ENCODE data around the gene ZDHHC8. TPM values are rescaled to one million over a fixed set of nuclear protein-coding genes. Genes with fewer than 3 reads are reported as not detected.
A peak's percentile ranks its signal among the peaks of the same experiment; 100 is the strongest.

The ZDHHC8 gene
- total RNA-seq, 8 experiments from 2014 or later: 4.5 to 34.5 (median 8.9) TPM

DNA sequence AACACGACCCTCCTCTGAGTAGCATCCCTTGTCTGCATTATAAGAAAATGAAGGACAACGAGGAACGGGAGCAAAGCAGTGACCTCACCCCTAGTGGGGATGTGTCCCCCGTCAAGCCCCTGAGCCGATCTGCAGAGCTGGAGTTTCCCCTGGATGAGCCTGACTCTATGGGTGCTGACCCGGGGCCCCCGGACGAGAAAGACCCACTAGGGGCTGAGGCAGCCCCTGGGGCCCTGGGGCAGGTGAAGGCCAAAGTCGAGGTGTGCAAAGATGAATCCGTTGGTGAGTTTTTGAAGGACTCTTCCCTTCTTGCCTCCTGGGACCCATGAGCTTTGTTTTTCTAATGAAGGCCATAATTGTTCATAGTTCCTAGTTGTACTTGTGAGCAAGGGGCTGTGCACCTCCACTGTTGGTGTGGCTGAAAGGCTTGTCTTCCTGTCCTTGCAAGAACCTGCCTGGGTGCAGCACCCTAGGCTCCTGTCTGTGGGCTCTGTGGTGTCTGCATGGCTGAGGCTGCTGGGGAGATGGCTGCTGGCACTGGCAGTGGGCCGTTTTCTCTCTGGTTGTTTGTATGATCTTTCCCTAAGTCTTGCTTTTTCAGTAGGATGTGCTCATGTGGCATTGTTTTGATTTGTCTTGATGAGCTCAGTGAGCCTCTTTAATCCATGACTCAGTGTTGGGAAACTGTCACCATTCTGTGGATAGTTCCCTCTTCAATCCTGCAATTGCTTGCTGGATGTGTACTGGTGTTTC is 41.5 kb upstream of the ZDHHC8 start:
- peaks cover under 1% of the 10 kb centered on the region in 2 donors for H3K4me1 ChIP-seq (replicated peaks in 1 of 2)
- in situ Hi-C loops (cut with MboI; ENCODE audit: low pct_unique_long_range_greater_than_20kb in 2 of 9, low sequenced_read_pairs in 9 of 9, unreplicated experiment in 9 of 9): no loop called here
- WGBS, 10 experiments: 75 to 100% (median 95%) methylated on average over 2 to 7 of the region's 11 CpGs; no CpG with 5 or more reads in 4 of the 10 experiments
- ATAC-seq (replicated peaks in 6 of 8): peak in 1 of 8 experiments; percentile 51
- no peak overlapping the region for H3K27ac ChIP-seq
- no peak overlapping the region for H3K4me3 ChIP-seq

DNA sequence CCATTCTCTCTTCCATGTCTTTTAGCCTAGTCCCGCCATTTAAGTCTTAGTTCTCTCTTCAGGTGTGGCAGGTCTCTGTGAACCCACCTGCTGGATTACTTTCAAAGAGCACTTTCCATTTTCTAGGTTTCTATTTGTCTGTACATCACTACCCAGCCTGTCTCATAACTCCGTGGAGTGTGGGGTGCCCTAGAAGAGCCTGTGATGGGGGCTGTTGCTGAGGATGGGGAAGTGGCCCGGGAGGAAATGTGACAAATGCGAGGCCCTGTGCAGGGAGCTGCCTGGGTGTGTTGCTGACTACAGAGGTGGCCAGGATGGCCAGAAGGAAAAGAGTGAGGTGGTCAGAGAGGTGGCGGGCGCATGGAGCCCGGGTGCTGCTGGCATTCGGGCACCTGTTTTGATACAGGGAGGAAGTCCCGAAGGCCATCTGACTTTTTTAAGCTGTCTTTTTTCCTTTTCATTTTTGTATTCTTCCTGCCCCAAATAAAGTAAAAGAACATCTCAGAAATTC is 40.8 kb upstream of the ZDHHC8 start:
- in situ Hi-C loops (cut with MboI; ENCODE audit: low pct_unique_long_range_greater_than_20kb in 2 of 9, low sequenced_read_pairs in 9 of 9, unreplicated experiment in 9 of 9): no loop called here
- no peak for ATAC-seq (replicated peaks in 6 of 8)
- H3K27ac ChIP-seq: no peak overlapping the region
- WGBS, 10 experiments: 80 to 100% (median 100%) methylated on average over 1 to 6 of the region's 9 CpGs; no CpG with 5 or more reads in 1 of the 10 experiments
- H3K4me1 ChIP-seq (replicated peaks in 1 of 2): no peaks in the 10 kb centered on the region
- H3K4me3 ChIP-seq: no peak overlapping the region

DNA sequence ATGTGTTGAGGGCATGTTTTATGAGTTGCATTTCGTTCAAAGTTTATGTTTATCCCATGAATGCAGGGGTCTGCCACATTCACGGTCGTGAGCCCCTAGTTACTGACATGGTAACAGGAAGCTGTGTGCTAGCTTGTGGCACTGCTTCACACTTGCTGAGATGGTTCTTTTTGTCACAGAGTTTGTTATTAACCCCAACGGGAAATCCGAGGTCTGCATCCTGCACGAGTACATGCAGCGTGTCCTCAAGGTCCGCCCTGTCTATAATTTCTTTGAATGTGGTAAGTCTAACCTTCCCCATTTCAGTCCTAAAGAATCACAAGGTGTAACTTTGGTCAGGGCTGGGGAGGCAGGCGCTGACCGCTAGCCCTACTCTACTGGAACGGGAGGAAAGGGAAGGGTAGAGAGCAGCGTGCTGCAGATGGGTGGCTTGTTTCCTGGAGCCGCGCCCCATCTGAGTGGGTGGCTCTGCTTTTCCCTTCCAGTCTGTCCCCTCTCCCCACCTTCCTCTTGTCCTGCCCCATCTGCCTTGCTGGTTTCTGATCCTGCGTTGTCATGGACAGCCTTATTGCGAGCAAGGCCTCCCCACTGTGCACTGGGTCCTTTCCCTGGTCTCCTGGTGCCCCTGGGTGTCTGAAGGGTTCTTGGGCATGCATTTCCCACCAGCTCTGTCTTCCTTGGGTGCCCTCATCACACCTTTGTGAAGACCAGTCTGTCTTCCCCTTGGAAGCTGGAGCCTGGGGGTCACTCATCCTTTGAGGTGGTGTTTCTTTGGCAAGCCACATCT is 39.7 kb upstream of the ZDHHC8 start:
- WGBS, 10 experiments: 80 to 100% (median 94%) methylated on average over 1 to 10 of the region's 16 CpGs
- Histone ChIP-seq H3K4me1 (replicated peaks in 1 of 2) (no peaks in the 10 kb centered on the region), H3K27ac (no peak overlapping the region), H3K4me3 (no peak overlapping the region)
- in situ Hi-C loops (cut with MboI; ENCODE audit: low pct_unique_long_range_greater_than_20kb in 2 of 9, low sequenced_read_pairs in 9 of 9, unreplicated experiment in 9 of 9): no loop called here
- no peak for ATAC-seq (replicated peaks in 6 of 8)

DNA sequence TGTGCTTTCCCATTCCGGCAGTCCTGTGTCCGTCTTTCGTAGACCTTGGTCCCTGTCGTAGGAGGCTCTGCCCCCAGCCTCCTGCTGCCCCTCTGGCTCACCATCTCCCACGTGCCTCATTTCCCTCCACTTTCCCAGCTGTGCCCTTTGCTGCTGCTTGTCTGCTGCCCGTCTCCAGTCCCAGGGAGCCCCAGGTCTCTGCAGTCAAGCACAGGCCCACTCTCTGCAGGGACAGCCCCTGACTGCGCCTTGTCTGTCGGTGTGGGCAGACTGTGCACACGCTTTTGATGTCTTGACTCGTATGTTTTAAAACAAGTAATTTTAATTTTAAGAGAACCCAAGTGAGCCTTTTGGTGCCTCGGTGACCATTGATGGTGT is 39.1 kb upstream of the ZDHHC8 start:
- no peak overlapping the region for H3K4me3 ChIP-seq
- H3K27ac ChIP-seq: peak overlapping the region in 1 of 2 donors; percentile 17
- no peaks in the 10 kb centered on the region for H3K4me1 ChIP-seq (replicated peaks in 1 of 2)
- in situ Hi-C loops (cut with MboI; ENCODE audit: low pct_unique_long_range_greater_than_20kb in 2 of 9, low sequenced_read_pairs in 9 of 9, unreplicated experiment in 9 of 9): no loop called here
- WGBS, 10 experiments: 80 to 100% (median 96%) methylated on average over 1 to 7 of the region's 11 CpGs; no CpG with 5 or more reads in 3 of the 10 experiments
- no peak for ATAC-seq (replicated peaks in 6 of 8)

DNA sequence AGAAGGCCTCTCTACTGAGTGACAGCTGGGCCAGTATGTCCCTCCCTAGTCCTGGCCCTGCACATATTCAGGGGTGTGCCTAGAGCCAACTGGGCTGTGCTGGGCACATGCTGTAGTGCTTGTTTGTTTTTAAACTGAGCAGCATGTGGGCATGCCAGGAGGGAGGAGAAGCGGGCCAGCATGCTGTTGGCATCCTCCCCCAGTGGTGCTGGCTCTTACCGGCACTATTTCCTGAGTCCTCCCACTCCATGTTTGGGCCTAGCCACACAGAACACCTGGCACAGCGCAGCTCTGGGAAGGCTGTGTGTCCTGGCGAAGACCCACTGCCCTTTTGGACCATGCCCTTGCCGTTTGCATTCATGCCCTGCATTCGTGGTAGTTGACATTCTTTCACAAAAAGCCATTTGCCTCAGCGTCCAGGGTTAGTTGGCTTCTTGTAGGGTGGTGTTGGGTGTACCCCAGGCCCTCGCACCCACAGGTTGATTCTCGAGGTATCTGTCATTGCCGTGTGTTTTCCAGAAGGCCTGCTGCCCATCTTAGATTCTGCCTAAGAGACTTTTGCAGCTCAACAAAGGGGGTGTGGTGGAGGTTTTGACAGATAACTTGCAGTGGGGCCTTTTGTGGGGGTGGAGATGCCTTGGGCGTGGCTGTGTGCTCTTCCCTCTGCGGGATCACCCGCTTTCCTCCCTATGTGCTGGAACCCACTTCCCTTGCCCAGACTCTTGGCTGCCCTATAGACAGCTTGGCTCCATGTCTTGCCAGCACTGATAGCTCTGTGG is 38.0 kb upstream of the ZDHHC8 start:
- peak in 4 of 8 experiments; percentile 10 to 92 (median 72) for ATAC-seq (replicated peaks in 6 of 8)
- H3K27ac ChIP-seq: no peak overlapping the region
- WGBS, 10 experiments: 84 to 100% (median 97%) methylated on average over 1 to 6 of the region's 13 CpGs; no CpG with 5 or more reads in 1 of the 10 experiments
- H3K4me1 ChIP-seq (replicated peaks in 1 of 2): no peaks in the 10 kb centered on the region
- H3K4me3 ChIP-seq: no peak overlapping the region
- in situ Hi-C loops (cut with MboI; ENCODE audit: low pct_unique_long_range_greater_than_20kb in 2 of 9, low sequenced_read_pairs in 9 of 9, unreplicated experiment in 9 of 9): no loop called here

DNA sequence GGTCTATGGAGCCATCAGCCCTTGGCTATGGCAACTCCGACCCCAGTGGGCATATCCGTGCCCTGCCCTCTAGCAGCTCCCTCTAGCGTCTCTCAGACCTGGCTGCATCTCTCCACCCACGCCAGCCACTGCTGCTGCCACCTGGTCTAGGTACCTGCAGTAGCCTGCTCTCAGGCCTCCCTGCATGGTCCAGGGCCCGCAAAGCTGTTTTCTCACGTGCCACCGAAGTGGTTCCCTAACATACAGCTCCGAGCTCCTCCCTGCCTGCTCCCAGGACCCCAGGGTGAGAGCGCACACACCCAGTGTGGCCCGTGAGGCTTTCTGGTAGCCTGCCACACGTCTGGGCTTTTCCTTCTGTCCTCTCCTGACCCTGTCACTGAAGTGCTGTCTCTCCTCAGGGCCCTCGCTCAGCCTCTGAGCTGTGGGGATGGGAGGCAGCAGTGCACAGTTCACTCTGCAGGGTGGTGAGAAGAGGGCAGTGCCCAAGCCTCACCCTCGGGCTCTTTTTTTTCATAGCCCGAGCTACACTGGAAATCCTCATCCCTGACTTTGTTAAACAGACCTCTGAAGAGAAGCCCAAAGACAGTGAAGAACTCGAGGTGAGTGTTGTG is 37.3 kb upstream of the ZDHHC8 start:
- H3K27ac ChIP-seq: no peak overlapping the region
- ATAC-seq (replicated peaks in 6 of 8): peak in 1 of 8 experiments; percentile 5
- H3K4me1 ChIP-seq (replicated peaks in 1 of 2): no peaks in the 10 kb centered on the region
- in situ Hi-C loops (cut with MboI; ENCODE audit: low pct_unique_long_range_greater_than_20kb in 2 of 9, low sequenced_read_pairs in 9 of 9, unreplicated experiment in 9 of 9): no loop called here
- no peak overlapping the region for H3K4me3 ChIP-seq
- 88 to 100% (median 100%) methylated on average over 1 to 7 of the region's 15 CpGs; no CpG with 5 or more reads in 3 of the 10 experiments for WGBS, 10 experiments

GRCh38 chr22:20095521-20095920 is 36.1 kb upstream of the ZDHHC8 start:
- 94 to 100% (median 100%) methylated on average over 1 to 4 of the region's 4 CpGs; no CpG with 5 or more reads in 2 of the 10 experiments for WGBS, 10 experiments
- ATAC-seq (replicated peaks in 6 of 8): no peak
- H3K4me3 ChIP-seq: no peak overlapping the region

DNA sequence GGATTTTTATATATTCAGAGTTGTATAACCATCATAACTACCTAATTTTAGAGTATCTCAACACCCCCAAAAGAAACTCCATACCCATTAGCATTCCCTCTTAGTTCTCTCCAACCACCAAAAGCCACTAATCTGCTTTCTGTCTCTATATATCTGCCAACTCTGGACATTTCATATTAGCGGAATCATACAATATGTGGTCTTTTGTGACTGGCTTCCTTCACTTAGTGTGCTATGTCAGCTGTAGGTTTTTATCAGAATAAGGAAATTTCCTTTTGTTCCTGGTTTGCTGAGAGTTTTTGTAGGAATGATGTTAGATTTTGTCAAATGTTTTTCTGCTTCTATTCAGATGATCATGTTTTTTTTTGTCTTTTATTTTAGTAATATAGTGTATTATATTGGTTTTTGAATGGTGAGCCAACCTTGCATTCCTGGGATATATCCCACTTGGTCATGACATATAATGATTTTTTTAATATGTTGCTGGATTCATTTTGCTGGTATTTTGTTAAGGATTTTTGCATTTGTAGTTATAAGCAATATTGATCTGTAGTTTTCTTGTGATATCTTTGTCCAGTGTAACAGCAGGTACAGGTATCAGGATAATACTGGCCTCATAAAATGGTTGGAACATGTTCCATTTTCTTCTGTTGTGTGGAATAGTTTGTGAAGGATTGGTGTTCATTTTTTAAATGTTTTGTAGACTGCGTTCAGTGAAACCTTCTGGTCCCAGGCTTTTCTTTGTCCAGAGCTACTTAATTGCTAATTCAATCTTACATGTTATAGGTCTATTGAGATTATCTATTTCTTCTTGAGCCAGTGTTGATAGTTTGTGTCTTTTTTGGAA is 34.8 kb upstream of the ZDHHC8 start:
- WGBS, 10 experiments: 83 to 100% (median 100%) methylated on average over 1 to 2 of the region's 2 CpGs; no CpG with 5 or more reads in 1 of the 10 experiments
- no peak overlapping the region for H3K4me3 ChIP-seq
- no peak for ATAC-seq (replicated peaks in 6 of 8)
- H3K27ac ChIP-seq: no peak overlapping the region
- H3K4me1 ChIP-seq (replicated peaks in 1 of 2): no peaks in the 10 kb centered on the region
- in situ Hi-C loops (cut with MboI; ENCODE audit: low pct_unique_long_range_greater_than_20kb in 2 of 9, low sequenced_read_pairs in 9 of 9, unreplicated experiment in 9 of 9): no loop called here

More at GRCh38 chr22:20095521-20095920, 36.1 kb upstream of the ZDHHC8 start:
- in situ Hi-C loops (cut with MboI; ENCODE audit: low pct_unique_long_range_greater_than_20kb in 2 of 9, low sequenced_read_pairs in 9 of 9, unreplicated experiment in 9 of 9): no loop called here
- Histone ChIP-seq H3K4me1 (replicated peaks in 1 of 2) (no peaks in the 10 kb centered on the region), H3K27ac (no peak overlapping the region)

GRCh38 chr22:20099099-20099711 is 32.4 kb upstream of the ZDHHC8 start:
- H3K27ac ChIP-seq: no peak overlapping the region
- ATAC-seq (replicated peaks in 6 of 8): no peak
- in situ Hi-C loops (cut with MboI; ENCODE audit: low pct_unique_long_range_greater_than_20kb in 2 of 9, low sequenced_read_pairs in 9 of 9, unreplicated experiment in 9 of 9): no loop called here
- no peaks in the 10 kb centered on the region for H3K4me1 ChIP-seq (replicated peaks in 1 of 2)
- WGBS, 10 experiments: 93 to 100% (median 100%) methylated on average over 1 to 4 of the region's 6 CpGs; no CpG with 5 or more reads in 3 of the 10 experiments
- no peak overlapping the region for H3K4me3 ChIP-seq

DNA sequence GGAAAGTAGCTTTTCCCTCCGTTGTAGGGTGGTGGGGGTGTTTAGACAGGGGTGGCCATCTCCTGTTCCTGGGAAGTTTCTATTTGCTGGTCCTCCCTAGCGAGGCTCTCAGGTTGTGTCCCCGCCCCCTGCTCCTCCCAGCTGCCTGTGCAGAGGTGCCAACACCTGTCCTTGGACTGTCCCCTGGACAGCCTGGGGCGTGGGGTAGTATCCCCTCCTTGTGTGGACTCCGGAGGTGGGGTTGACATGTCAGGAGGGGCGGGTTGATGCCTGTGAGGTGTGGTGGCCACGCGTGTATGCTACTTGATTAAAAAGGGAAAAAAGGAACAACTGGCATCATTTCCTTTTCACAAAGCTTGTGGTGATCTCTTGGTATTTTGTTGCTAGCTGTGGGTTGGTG is 30.0 kb upstream of the ZDHHC8 start:
- Histone ChIP-seq H3K4me3 (no peak overlapping the region), H3K27ac (peak overlapping the region in 1 of 2 donors; percentile 16), H3K4me1 (replicated peaks in 1 of 2) (no peaks in the 10 kb centered on the region)
- ATAC-seq (replicated peaks in 6 of 8): no peak
- in situ Hi-C loops (cut with MboI; ENCODE audit: low pct_unique_long_range_greater_than_20kb in 2 of 9, low sequenced_read_pairs in 9 of 9, unreplicated experiment in 9 of 9): no loop called here
- 70 to 100% (median 96%) methylated on average over 1 to 8 of the region's 8 CpGs; no CpG with 5 or more reads in 4 of the 10 experiments for WGBS, 10 experiments

- ATAC-seq (replicated peaks in 6 of 8): no peak
These were observed 29.3 kb upstream of the ZDHHC8 start for GRCh38 chr22:20102203-20102780.

More at GRCh38 chr22:20102203-20102780, 29.3 kb upstream of the ZDHHC8 start:
- Histone ChIP-seq H3K4me3 (no peak overlapping the region), H3K27ac (peak overlapping the region in 1 of 2 donors; percentile 16), H3K4me1 (replicated peaks in 1 of 2) (no peaks in the 10 kb centered on the region)
- WGBS, 10 experiments: 59 to 100% (median 86%) methylated on average over 1 to 9 of the region's 12 CpGs; no CpG with 5 or more reads in 2 of the 10 experiments
- in situ Hi-C loops (cut with MboI; ENCODE audit: low pct_unique_long_range_greater_than_20kb in 2 of 9, low sequenced_read_pairs in 9 of 9, unreplicated experiment in 9 of 9): no loop called here
